ENCODE measurements around the gene KANSL1.

GRCh38 chr17:46031920-46032319, 161.3 kb downstream of the KANSL1 start:
- TF ChIP-seq CTCF (IDR thresholded peaks at IDR 0.05) (no peak), POLR2A (IDR thresholded peaks at IDR 0.05) (no peak)
